NCI-H460 (cell line): Measurements from ENCODE around the gene TMPRSS11D. TPM values are rescaled to one million over a fixed set of nuclear protein-coding genes. Genes with fewer than 3 reads are reported as not detected.
A peak's percentile ranks its signal among the peaks of the same experiment; 100 is the strongest.

Source experiments
- DNase-seq: peaks from one replicate; pipeline ENCODE4 v3.0.0-alpha.2; 2016; ENCODE audit warnings: low read depth; ENCODE audit errors: extremely low read depth
- total RNA-seq: library from RNA; depleted of rRNA; stranded (reverse); fragments of >200 nt; shearing (Covaris generic); gene quantifications from 2 replicates; pipeline ENCODE4 v1.2.3, GENCODE V29; 2014

The TMPRSS11D gene
- total RNA-seq, 1 experiment from 2014 or later: not detected

GRCh38 chr4:67891645-67892044 lies 7.8 kb upstream of the TMPRSS11D start:
- DNase-seq: no peak

DNA sequence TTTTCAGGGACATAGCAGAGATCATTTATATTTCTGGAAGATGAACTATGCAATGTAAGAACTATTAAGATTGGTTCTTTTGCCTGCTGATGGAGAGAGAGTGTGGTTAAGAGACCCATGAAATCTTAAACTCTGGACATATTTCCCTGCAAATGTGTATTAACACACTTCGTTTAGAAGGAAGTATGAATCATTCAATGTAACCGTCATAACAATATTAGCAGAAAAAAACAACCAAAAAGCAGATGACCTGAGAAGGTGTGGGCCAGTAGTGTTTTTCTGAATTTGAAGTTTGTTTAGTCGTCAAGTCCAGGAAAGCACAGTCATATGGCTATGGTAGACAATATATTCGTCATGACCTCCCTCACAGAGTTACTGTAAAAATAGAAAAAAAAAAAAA lies 2.5 kb upstream of the TMPRSS11D start:
- no peak for DNase-seq

DNA sequence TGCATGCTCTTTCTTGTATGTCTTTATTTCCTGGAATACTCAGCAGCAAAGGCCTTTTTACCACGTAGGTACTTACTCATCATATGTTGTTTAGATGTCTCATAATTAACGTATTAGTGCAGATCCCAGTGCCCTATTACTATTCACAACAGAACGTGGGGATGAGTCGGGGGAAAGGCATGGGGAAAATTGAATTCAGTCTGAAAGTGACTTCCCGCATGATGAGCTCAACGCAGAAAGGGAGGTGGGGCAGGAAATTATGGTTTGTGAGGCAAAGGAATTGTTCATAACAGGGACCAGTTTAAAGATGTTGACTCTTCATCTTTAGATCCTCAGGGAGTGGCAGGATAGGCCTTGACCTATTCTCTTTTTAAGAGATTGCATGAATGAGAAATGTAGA lies 2.0 kb upstream of the TMPRSS11D start:
- DNase-seq: peak; percentile 65

GRCh38 chr4:67884701-67885100 lies 899 bp upstream of the TMPRSS11D start:
- DNase-seq: no peak

- no peak for DNase-seq
Observed at GRCh38 chr4:67883458-67883857, 344 bp downstream of the TMPRSS11D start.

DNA sequence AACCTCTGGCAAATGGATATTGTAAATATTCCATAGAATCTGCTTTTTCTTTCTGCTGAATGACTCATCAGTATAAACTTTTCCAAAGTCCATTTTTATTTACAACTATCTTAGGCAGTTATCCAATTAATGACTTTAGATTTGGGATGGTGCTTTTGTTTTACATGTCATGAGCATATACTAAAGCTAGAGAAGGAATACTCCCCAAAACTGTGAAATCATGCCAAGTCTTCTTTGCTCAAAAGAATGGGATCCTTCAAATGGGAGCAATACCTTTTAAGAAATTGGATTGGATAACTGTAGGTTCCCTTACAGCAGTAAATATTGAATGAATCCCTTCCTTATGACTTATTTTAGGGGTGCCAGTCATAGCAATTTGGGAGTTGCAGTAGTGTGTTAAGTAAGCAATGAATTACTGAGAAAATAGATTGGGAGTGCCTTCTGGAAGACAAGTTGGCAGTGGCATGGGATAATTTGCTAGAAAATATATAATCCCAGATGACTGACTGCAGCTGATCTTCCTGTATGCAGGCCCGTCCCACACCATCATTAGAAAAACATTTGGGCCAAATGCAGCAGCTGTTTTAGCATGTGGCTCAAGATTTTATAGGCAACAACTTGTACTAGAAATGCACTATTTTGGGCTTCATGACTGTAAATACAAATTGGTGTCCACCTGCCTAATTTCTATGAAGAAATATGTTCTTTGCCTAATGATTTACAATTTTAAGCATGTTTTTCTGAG lies 2.8 kb downstream of the TMPRSS11D start:
- DNase-seq: no peak

DNA sequence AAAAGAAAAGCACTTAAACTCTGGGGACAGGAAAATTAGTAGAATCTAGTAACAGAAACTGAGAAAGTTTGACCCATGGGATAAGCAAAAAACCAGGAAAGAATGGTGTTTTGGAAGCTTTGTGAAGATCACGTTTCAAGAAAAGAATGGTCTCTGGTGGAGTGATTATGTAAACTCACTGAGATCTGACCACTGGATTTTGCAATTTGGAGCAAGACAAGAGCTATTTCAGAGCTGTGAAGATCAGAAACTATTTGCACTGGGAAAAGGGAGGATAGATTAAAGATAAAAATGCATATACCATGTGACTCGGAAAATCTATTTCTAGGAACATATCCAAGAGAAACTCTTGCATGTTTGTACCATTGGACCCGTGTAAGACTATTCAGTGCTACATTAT lies 4.3 kb downstream of the TMPRSS11D start:
- no peak for DNase-seq

DNA sequence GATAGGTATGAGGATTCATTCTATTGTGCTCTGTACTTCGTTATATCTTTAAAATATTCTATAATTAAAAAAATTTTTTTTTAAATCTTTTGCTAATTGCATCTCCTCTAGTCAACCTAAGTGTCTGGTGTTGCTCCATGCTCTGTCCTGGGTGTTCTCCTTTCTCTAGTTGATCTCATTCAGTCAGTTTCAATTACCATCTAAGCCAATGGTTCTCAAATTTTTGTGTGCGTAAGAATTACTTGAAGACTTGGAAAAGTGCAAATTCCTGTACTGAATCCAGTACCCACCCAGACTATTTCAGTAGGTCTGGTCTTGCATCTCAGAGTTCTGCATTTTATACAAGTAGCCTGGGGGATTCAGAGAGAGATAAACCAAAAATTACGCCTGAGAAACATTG lies 6.7 kb downstream of the TMPRSS11D start:
- no peak for DNase-seq

GRCh38 chr4:67874986-67875385 lies 8.8 kb downstream of the TMPRSS11D start:
- no peak for DNase-seq

DNA sequence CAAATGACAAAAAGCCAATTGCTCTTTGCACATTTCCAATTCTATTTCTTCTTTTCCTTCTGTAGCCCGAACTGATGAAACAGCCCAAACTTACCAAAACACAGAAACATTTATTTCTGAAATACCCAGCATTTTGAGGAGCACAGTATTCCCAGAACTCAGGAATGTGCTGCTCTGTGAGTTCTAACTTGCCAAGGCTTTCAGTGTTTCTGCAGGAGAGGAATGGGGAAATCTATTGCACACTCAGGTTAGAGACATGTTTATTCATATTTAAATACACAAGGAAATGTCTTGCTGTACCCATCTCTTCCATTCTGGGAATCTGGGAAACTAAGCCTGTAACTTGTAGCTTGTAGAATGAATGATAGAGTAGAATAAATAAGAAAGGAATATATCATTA lies 10.7 kb downstream of the TMPRSS11D start:
- no peak for DNase-seq

- DNase-seq: peak; percentile 21
Observed at GRCh38 chr4:67871867-67872266, 11.9 kb downstream of the TMPRSS11D start.

- no peak for DNase-seq
Observed at GRCh38 chr4:67869580-67870190, 14.1 kb downstream of the TMPRSS11D start.

DNA sequence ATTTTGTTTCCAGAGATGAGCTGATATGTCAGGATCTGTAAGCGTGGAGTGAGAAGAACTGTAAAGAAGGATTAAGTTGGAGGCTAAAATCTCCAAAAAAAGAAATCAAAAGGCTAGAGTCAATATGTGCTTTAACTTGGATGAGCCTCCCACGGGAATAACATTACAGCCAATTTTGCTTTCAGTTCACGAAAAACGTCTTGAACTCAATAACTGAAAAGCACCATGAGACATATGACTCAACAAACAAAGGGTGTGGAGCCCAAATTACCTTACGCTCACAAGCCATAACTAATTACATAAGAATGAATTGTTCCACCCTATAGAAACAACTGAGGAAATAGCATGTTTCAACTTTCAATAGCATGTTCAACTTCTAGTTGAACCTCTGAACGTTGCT lies 22.3 kb downstream of the TMPRSS11D start:
- DNase-seq: no peak

DNA sequence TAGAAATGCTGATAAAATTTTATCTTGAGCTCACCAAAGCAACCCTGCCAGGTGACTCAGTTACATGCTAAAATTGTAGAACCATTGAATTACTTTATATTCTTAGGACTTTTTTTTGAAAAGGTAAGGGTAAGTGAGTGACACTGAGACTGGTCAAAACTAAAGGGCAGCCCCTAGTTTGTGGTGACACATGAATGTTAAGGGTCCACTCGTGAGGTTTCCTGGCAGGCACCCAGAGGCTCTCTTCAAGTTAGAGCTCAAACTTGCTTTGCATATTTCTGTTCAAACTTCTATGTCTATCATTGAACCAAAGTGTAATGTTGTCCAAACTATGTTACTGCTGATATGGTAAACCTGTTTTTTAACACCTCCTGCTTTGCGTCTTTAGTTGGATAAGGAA lies 30.5 kb downstream of the TMPRSS11D start:
- DNase-seq: no peak

DNA sequence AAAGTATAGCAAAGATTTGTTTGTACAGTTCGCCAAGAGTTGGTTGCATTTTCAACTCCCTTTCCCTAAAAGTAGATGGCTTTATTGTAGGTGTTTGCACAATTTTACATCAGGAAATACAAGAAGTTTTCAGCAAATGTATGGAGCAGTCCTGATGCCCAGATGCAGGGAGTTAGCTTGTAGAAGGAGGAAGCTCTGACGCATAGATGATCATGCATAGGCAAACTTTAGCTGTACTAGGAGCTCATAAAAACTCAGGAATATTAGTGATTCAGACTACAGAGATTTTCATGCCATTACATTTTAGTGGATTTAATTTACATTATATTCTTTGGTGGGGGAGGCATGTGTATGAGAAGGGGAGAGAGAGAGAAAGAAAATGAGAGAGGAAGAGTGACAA lies 62.9 kb downstream of the TMPRSS11D start:
- no peak for DNase-seq

- DNase-seq: no peak
Observed at GRCh38 chr4:67810011-67810410, 73.8 kb downstream of the TMPRSS11D start.

- DNase-seq: no peak
Observed at GRCh38 chr4:67809502-67809901, 74.3 kb downstream of the TMPRSS11D start.

- no peak for DNase-seq
Observed at GRCh38 chr4:67796810-67797209, 87.0 kb downstream of the TMPRSS11D start.

GRCh38 chr4:67790721-67791120 lies 93.1 kb downstream of the TMPRSS11D start:
- no peak for DNase-seq

DNA sequence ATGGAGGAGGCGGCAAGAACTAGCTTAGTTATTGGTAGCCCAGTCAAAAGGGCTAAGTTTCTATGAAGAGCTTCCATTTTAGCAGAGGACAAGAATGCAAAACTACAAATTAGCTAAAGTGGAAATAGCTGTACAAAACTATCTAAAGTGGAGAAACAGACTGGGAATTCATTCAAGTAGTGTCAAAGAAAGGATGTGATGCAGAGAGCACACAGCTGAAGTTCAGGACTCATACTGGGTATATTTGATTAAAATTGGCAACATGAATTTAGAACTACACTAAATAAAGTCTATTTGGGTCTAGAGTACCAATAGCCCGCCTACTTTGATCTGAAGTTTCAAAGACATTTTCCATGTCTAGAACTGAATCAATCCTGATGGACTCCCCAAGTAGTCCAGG lies 96.5 kb downstream of the TMPRSS11D start:
- DNase-seq: no peak

GRCh38 chr4:67785528-67785927 lies 98.3 kb downstream of the TMPRSS11D start:
- DNase-seq: no peak

GRCh38 chr4:67779631-67780030 lies 104.2 kb downstream of the TMPRSS11D start:
- DNase-seq: no peak

GRCh38 chr4:67776746-67777145 lies 107.1 kb downstream of the TMPRSS11D start:
- DNase-seq: no peak
